RWPE2 (cell line): ENCODE data around the gene NAB1.

Experiments used
- ATAC-seq: fragments of 200-7000 bp; cut with Tn5 transposase; 3 replicates; pipeline ENCODE4 v1.9.1; 2021; ENCODE audit warnings: low read depth
- DNase-seq: peaks from one replicate; pipeline ENCODE4 v3.0.0-alpha.2; 2020; ENCODE audit warnings: low spot score
- H3K27ac ChIP-seq: fragments of 450-650 bp; 2 replicates; pipeline ENCODE4 v1.5.1; 2017; ENCODE audit warnings: mild to moderate bottlenecking; ENCODE audit not compliant: poor library complexity, severe bottlenecking
- H3K27me3 ChIP-seq: fragments of 250-450 bp; sonication (Bioruptor Pico); 2 replicates; pipeline ENCODE4 v1.5.1; 2021; ENCODE audit warnings: mild to moderate bottlenecking, moderate library complexity; ENCODE audit not compliant: insufficient read depth, poor library complexity, severe bottlenecking
- H3K36me3 ChIP-seq: fragments of 250-450 bp; sonication (Bioruptor Pico); 2 replicates; pipeline ENCODE4 v1.5.1; 2020; ENCODE audit warnings: low read depth, mild to moderate bottlenecking, moderate library complexity
- H3K4me1 ChIP-seq: fragments of 250-450 bp; sonication (Bioruptor Pico); 2 replicates; pipeline ENCODE4 v1.5.1; 2021; ENCODE audit warnings: mild to moderate bottlenecking, moderate library complexity; ENCODE audit not compliant: insufficient read depth, poor library complexity, severe bottlenecking
- H3K4me3 ChIP-seq: fragments of 250-450 bp; sonication (Bioruptor Pico); 2 replicates; pipeline ENCODE4 v1.5.1; 2021; ENCODE audit warnings: mild to moderate bottlenecking, moderate library complexity; ENCODE audit not compliant: severe bottlenecking
- H3K9me3 ChIP-seq: fragments of 250-450 bp; sonication (Bioruptor Pico); 2 replicates; pipeline ENCODE4 v1.5.1; 2021; ENCODE audit warnings: mild to moderate bottlenecking, moderate library complexity; ENCODE audit not compliant: severe bottlenecking
- TF ChIP-seq, protein P1 (sequence below): fragments of 450-650 bp; IDR thresholded peaks from one replicate; pipeline ENCODE4 v1.5.1; 2017; ENCODE audit warnings: mild to moderate bottlenecking, moderate library complexity; ENCODE audit not compliant: poor library complexity, severe bottlenecking

The NAB1 gene

DNA sequence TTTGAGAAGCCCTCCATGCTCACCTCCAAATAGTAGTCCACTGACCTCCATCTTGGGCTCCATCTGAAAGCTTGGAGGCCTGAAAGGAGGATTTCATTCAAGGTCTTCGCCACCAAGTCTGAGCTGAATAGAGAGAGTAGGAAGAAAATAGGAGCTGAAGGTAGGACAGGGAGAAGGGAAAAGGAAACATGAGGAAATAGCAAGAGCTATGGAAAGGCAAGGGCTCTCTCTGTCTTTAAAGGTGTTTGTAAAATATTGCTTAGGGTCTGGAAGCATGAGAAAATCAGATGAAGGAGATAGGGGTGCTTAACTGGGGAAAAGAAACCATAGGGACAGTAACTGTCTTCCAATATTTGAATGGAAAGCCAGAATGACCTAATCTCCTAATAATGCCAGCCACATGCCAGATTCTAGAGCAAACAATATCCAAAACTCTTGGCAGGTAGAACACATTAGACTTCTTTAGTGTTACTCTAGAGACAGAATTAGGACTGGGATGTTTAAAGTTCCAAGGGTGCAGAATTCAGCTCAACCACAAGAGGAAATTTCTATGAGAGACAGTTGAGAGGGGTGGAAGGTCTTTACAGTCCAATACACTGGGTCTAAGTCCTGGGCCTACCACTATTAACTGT lies 67.4 kb downstream of the NAB1 start:
- no peak overlapping the region for H3K27ac ChIP-seq
- no peaks in the 10 kb centered on the region for H3K9me3 ChIP-seq
- no peak overlapping the region for H3K4me3 ChIP-seq
- peaks cover 11% of the 10 kb centered on the region for H3K4me1 ChIP-seq
- ATAC-seq (no peak), DNase-seq (no peak)
- no peaks in the 10 kb centered on the region for H3K27me3 ChIP-seq
- H3K36me3 ChIP-seq: no peaks in the 10 kb centered on the region
- TF ChIP-seq, protein P1, sequence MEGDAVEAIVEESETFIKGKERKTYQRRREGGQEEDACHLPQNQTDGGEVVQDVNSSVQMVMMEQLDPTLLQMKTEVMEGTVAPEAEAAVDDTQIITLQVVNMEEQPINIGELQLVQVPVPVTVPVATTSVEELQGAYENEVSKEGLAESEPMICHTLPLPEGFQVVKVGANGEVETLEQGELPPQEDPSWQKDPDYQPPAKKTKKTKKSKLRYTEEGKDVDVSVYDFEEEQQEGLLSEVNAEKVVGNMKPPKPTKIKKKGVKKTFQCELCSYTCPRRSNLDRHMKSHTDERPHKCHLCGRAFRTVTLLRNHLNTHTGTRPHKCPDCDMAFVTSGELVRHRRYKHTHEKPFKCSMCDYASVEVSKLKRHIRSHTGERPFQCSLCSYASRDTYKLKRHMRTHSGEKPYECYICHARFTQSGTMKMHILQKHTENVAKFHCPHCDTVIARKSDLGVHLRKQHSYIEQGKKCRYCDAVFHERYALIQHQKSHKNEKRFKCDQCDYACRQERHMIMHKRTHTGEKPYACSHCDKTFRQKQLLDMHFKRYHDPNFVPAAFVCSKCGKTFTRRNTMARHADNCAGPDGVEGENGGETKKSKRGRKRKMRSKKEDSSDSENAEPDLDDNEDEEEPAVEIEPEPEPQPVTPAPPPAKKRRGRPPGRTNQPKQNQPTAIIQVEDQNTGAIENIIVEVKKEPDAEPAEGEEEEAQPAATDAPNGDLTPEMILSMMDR: no peak

DNA sequence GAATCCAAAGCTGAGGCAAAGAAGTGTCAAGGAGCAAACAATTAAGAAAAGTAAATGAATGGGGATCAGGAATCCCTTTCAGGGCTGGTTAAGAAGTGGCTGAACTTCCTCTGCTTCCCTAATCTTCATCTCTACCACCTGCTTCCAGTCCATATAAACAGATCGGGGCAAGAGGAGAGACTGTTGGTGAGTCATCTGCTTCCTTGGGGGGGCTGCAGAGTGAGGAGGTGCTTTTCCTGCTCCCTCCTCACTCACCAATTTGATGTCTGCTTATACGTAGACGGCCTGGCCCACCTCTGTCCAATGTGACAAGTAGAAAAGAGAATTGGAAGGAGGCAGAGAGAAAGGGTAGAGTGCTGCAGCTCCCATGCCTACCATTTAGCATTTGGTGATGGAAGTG lies 68.4 kb downstream of the NAB1 start:
- H3K36me3 ChIP-seq: no peaks in the 10 kb centered on the region
- H3K27me3 ChIP-seq: no peaks in the 10 kb centered on the region
- TF ChIP-seq, protein P1: no peak
- peaks cover 18% of the 10 kb centered on the region for H3K4me1 ChIP-seq
- ATAC-seq (no peak), DNase-seq (no peak)
- no peaks in the 10 kb centered on the region for H3K9me3 ChIP-seq
- H3K4me3 ChIP-seq: no peak overlapping the region
- H3K27ac ChIP-seq: no peak overlapping the region

DNA sequence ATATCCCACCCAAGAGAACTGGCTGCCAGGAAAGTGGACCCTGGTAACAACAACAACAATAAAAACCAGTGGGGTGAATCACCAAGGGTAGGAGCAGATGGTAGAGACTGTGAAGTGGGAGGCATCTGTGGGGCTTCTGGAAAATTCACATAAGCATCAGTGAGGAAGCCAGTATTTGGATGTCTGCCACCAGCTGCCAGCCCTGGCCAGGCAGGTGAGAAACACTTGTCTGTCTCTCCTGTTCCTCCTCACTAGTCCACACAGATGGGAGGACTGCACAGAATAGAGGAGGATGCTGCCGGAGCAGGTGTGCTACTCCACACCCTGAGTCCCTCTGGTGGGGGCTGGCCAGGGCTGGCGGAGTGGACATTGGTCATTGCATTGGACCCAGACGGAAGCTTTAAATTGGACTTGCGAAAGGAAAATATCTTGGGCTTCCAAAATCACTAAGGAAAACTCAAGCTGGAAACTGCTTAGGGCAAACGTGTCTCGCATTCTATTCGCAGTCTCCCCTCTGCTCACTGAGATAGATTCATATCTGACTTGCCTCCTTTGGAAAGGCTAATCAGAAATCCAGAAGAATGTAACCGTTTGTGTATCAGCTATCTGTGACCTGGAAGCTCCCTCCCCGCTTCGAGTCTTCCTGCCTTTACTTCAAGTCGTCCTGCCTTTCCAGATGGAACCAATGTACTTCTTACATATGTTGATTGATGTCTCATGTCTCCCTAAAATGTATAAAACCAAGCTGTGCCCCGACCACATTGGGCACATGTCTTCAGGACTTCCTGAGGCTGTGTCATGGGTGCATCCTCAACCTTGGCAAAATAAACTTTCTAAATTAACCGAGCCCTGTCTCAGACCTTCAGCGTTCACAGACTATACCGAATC lies 69.1 kb downstream of the NAB1 start:
- no peak overlapping the region for H3K27ac ChIP-seq
- H3K36me3 ChIP-seq: no peaks in the 10 kb centered on the region
- DNase-seq (no peak), ATAC-seq (no peak)
- H3K4me3 ChIP-seq: no peak overlapping the region
- H3K4me1 ChIP-seq: peaks cover 21% of the 10 kb centered on the region
- no peaks in the 10 kb centered on the region for H3K27me3 ChIP-seq
- H3K9me3 ChIP-seq: no peaks in the 10 kb centered on the region
- TF ChIP-seq, protein P1: no peak

DNA sequence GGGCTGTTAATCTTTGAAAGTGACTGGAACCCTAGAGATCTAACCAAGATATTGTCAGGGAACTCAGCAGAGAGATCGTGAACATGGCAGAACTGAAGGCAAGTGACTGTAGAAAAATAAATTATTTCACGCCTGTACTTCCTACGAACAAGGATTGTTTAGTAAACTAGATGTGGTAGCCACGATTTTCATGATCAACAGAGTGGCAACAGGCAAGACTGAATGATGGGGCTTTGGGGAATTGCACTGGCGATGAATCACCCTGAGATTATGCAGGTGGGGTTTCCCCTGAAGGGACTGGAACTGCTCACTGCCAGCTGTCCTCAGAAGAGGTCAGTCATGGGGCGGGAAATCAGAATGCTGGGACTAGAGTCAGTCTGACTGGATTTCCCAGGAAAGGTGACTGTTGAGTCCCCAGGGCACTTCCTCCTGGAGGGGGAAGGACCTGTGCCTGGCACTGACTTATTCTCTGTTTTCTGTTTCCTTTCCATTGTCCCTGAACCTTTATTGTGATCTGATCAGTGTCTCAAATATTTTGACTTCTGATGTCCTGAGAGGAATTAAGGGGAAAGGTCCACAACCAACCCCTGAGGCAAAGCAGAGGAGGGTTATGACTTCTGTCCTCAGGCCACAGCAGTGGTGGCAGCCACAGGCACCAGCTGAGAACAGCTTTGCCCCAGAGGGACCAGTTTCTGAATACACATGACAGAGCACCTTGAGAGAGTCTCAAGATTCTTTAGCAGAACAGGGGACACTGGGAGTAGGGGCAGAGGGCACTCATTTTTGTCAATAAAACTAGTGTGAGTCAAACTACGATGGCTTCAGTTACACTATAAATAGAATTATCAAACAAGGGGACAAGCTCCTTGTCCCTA lies 70.0 kb downstream of the NAB1 start:
- ATAC-seq (peak; percentile 92), DNase-seq (peak; percentile 77)
- peaks cover 27% of the 10 kb centered on the region for H3K4me1 ChIP-seq
- H3K9me3 ChIP-seq: no peaks in the 10 kb centered on the region
- no peak overlapping the region for H3K27ac ChIP-seq
- no peak overlapping the region for H3K4me3 ChIP-seq
- no peaks in the 10 kb centered on the region for H3K36me3 ChIP-seq
- H3K27me3 ChIP-seq: no peaks in the 10 kb centered on the region
- TF ChIP-seq, protein P1: peak; percentile 14
